A549 treated with AZD9567 at 1 μM for 4 hours (cell line): ENCODE results near the gene RNF180. TPM values are rescaled to one million over a fixed set of nuclear protein-coding genes. Genes with fewer than 3 reads are reported as not detected.

Source experiments
- total RNA-seq: library from RNA; stranded (reverse); fragments of 200-300 nt; extraction: Qiagen RNA extraction; gene quantifications from 5 replicates; pipeline ENCODE4 v1.2.3, GENCODE V29; 2022; ENCODE audit not compliant: insufficient read depth

Gene RNF180, protein sequence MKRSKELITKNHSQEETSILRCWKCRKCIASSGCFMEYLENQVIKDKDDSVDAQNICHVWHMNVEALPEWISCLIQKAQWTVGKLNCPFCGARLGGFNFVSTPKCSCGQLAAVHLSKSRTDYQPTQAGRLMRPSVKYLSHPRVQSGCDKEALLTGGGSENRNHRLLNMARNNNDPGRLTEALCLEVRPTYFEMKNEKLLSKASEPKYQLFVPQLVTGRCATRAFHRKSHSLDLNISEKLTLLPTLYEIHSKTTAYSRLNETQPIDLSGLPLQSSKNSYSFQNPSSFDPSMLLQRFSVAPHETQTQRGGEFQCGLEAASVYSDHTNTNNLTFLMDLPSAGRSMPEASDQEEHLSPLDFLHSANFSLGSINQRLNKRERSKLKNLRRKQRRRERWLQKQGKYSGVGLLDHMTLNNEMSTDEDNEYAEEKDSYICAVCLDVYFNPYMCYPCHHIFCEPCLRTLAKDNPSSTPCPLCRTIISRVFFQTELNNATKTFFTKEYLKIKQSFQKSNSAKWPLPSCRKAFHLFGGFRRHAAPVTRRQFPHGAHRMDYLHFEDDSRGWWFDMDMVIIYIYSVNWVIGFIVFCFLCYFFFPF
- total RNA-seq = 0.19 to 7.9 TPM (median 0.35 TPM) in 5 replicates

DNA sequence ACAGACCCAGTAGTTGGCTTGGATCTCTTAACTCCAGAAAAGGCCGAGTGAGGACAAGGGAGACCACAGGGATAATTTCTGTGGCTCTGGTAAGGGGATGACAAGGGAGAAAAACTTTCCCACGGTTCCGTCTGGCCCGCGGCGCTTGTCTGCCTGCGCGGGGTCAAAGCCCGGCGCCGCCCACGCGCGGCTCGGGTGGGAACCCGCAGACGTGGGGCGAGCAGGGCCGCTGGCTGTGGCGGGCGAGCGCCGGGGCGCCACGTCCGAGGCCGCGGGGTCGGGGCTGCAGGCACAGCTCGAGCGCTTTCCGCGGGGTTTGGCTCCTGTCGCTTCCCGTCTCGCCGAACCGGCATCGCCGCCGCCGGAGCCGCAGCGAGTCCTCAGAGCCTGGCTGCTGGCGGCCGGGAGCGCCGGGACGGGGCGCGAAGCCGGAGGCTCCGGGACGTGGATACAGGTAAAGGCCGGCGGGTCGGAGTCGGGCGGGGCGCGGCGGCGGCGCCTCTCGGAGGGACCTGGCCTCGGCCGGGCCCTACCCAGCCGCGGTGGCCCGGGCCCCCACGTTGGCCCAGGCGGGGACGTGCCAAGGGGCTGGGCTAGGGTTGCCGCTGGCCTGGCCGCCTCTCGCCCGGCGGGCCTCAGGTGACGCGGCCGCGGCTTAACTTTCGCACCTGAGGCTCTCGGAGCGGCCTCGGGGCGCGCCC, at the start of gene RNF180:
TSS of gene RNF180 (plus strand) at position 344 of the 701 bp plus-strand sequence. CDS start 34,965 bp downstream, outside the sequence.

Other genes with a start within 250 kb of the RNF180 start
- not detected in 5 replicates for gene HTR1A, start 203.4 kb upstream of the RNF180 start, total RNA-seq